Activated CD8-positive, alpha-beta T cell treated with anti-CD3 and anti-CD28 coated beads, Interleukin-2, amount 10 ng/mL, durations not matched to agents 7 days and 5 days (primary cell): ENCODE measurements around the gene ZNF3. TPM values are rescaled to one million over a fixed set of nuclear protein-coding genes. Genes with fewer than 3 reads are reported as not detected.

ENCODE experiments used
- ATAC-seq: fragments of 150-1000 bp; cut with Tn5 transposase; one replicate; pipeline ENCODE4 v1.10.0; 2021; ENCODE audit warnings: moderate library complexity
- CTCF ChIA-PET: fragments of 350-600 bp; sonication (Branson Sonifier 250); formaldehyde crosslinking; loops from one replicate; lab custom pipeline; 2021; ENCODE audit warnings: antibody characterized with exemption; lab: Charles Lee
- POLR2A ChIA-PET: fragments of 350-600 bp; sonication (Branson Sonifier 250); formaldehyde crosslinking; loops from one replicate; lab custom pipeline; 2021; ENCODE audit warnings: antibody characterized with exemption; lab: Charles Lee
- DNase-seq: peaks from one replicate; pipeline ENCODE4 v3.0.0-alpha.2; 2020
- H3K27ac Mint-ChIP-seq: one replicate; pipeline ENCODE4 v1.8.0; 2021; ENCODE audit warnings: mild to moderate bottlenecking, mixed read lengths
- H3K27me3 Mint-ChIP-seq: one replicate; pipeline ENCODE4 v1.8.0; 2021; ENCODE audit warnings: low read depth, mixed read lengths
- H3K36me3 Mint-ChIP-seq: one replicate; pipeline ENCODE4 v1.8.0; 2021; ENCODE audit warnings: low read depth, mixed read lengths
- H3K4me1 Mint-ChIP-seq: one replicate; pipeline ENCODE4 v1.8.0; 2021; ENCODE audit warnings: low read depth, mixed read lengths
- H3K4me3 Mint-ChIP-seq: one replicate; pipeline ENCODE4 v1.8.0; 2021; ENCODE audit warnings: mild to moderate bottlenecking, mixed read lengths
- H3K9me3 Mint-ChIP-seq: one replicate; pipeline ENCODE4 v1.8.0; 2022; ENCODE audit warnings: mixed read lengths; ENCODE audit not compliant: insufficient read depth
- total RNA-seq, 2 experiments: library from RNA; stranded (reverse); gene quantifications; one replicate each; pipeline ENCODE4 v1.2.3, GENCODE V29; 2021

ZNF3 gene
- total RNA-seq, 2 experiments from 2014 or later: 20.9 to 21.8 TPM

- Mint-ChIP-seq H3K4me1 (peaks cover 6% of the 10 kb centered on the region), H3K27me3 (no peaks in the 10 kb centered on the region), H3K9me3 (no peaks in the 10 kb centered on the region), H3K36me3 (peaks cover 52% of the 10 kb centered on the region), H3K4me3 (no peak overlapping the region), H3K27ac (no peak overlapping the region)
- ATAC-seq: no peak
- CTCF ChIA-PET: no interaction called here
- no peak for DNase-seq
- POLR2A ChIA-PET: no interaction called here
Observed at GRCh38 chr7:100107890-100108289, 26.4 kb upstream of the ZNF3 start.

GRCh38 chr7:100107125-100107737 is 25.7 kb upstream of the ZNF3 start:
- H3K36me3 Mint-ChIP-seq: peaks cover 47% of the 10 kb centered on the region
- POLR2A ChIA-PET: no interaction called here
- ATAC-seq: no peak
- no peak overlapping the region for H3K4me3 Mint-ChIP-seq
- no peak overlapping the region for H3K27ac Mint-ChIP-seq
- CTCF ChIA-PET: no interaction called here
- peaks cover 11% of the 10 kb centered on the region for H3K4me1 Mint-ChIP-seq
- no peak for DNase-seq
- no peaks in the 10 kb centered on the region for H3K27me3 Mint-ChIP-seq
- no peaks in the 10 kb centered on the region for H3K9me3 Mint-ChIP-seq

- Mint-ChIP-seq H3K27me3 (no peaks in the 10 kb centered on the region), H3K27ac (no peak overlapping the region), H3K36me3 (peaks cover 46% of the 10 kb centered on the region), H3K4me3 (no peak overlapping the region), H3K9me3 (no peaks in the 10 kb centered on the region), H3K4me1 (peaks cover 9% of the 10 kb centered on the region)
- DNase-seq (no peak), ATAC-seq (no peak)
- POLR2A ChIA-PET: no interaction called here
- CTCF ChIA-PET: no interaction called here
Observed at GRCh38 chr7:100106633-100107032, 25.1 kb upstream of the ZNF3 start.

- ATAC-seq: no peak
- Mint-ChIP-seq H3K36me3 (peaks cover 48% of the 10 kb centered on the region), H3K9me3 (no peaks in the 10 kb centered on the region), H3K4me1 (peaks cover 10% of the 10 kb centered on the region), H3K4me3 (no peak overlapping the region), H3K27me3 (no peaks in the 10 kb centered on the region), H3K27ac (no peak overlapping the region)
- ChIA-PET POLR2A (interaction anchor here (1.6 kb wide), 1 partner anchor 15 kb away, joined by 5 read pairs; no protein-coding TSS in a partner anchor), CTCF (interaction anchor here (1.4 kb wide), 1 partner anchor 15 kb away, joined by 3 read pairs; no protein-coding TSS in a partner anchor)
- DNase-seq: no peak
Observed at GRCh38 chr7:100105534-100105933, 24.0 kb upstream of the ZNF3 start.

- Mint-ChIP-seq H3K9me3 (no peaks in the 10 kb centered on the region), H3K4me1 (peaks cover 30% of the 10 kb centered on the region), H3K27ac (no peak overlapping the region), H3K4me3 (peak overlapping the region; percentile 89), H3K36me3 (peaks cover 54% of the 10 kb centered on the region), H3K27me3 (no peaks in the 10 kb centered on the region)
- ATAC-seq (no peak), DNase-seq (no peak)
- CTCF ChIA-PET: interaction anchor here (1.5 to 3.6 kb wide), 3 partner anchors 10 to 29 kb away, joined by 4 to 24 read pairs (median 16); no protein-coding TSS in a partner anchor
- POLR2A ChIA-PET: interaction anchor here (3.2 to 4.6 kb wide), 2 partner anchors 12 to 18 kb away, joined by 34 to 57 read pairs; partner anchors contain the start of genes CNPY4 and COPS6
Observed at GRCh38 chr7:100102950-100103840, 21.7 kb upstream of the ZNF3 start.

- Mint-ChIP-seq H3K27me3 (no peaks in the 10 kb centered on the region), H3K4me1 (peaks cover 40% of the 10 kb centered on the region), H3K36me3 (peaks cover 55% of the 10 kb centered on the region), H3K27ac (peak within 1 kb of the TSS; percentile 92), H3K4me3 (peak within 1 kb of the TSS; percentile 89), H3K9me3 (no peaks in the 10 kb centered on the region)
- DNase-seq (peak; percentile 99), ATAC-seq (peak; percentile 86)
- ChIA-PET POLR2A (interaction anchor here (0.6 to 4.6 kb wide), 24 partner anchors 10 to 543 kb away, joined by 3 to 57 read pairs (median 4); partner anchors contain the start of genes CNPY4, COPS6, GPC2 and LAMTOR4), CTCF (interaction anchor here (0.8 to 3.6 kb wide), 12 partner anchors 9 to 542 kb away, joined by 3 to 24 read pairs (median 4); partner anchors contain the start of gene MBLAC1)
Observed at GRCh38 chr7:100101016-100101862, 19.7 kb upstream of the ZNF3 start, which contains the start of the genes AP4M1 and MCM7. AP4M1 (plus strand) TSS chr7:100101643; CDS start chr7:100101715, 72 bp downstream. MCM7 (minus strand) TSS chr7:100101397; CDS start chr7:100101294, 103 bp downstream.

- peak; percentile 76 for ATAC-seq
- POLR2A ChIA-PET: interaction anchor here (0.5 to 4.6 kb wide), 19 partner anchors 10 to 629 kb away, joined by 3 to 57 read pairs (median 7); partner anchors contain the start of genes CNPY4, COPS6, GPC2 and LAMTOR4
- H3K27me3 Mint-ChIP-seq: no peaks in the 10 kb centered on the region
- peak overlapping the region; percentile 89 for H3K4me3 Mint-ChIP-seq
- CTCF ChIA-PET: interaction anchor here (0.8 to 3.6 kb wide), 8 partner anchors 11 to 542 kb away, joined by 3 to 24 read pairs (median 5); partner anchors contain the start of genes MBLAC1 and ZSCAN21
- peaks cover 46% of the 10 kb centered on the region for H3K4me1 Mint-ChIP-seq
- no peaks in the 10 kb centered on the region for H3K9me3 Mint-ChIP-seq
- peaks cover 58% of the 10 kb centered on the region for H3K36me3 Mint-ChIP-seq
- peak overlapping the region; percentile 92 for H3K27ac Mint-ChIP-seq
- peak; percentile 90 for DNase-seq
Observed at GRCh38 chr7:100100420-100101015, 19.0 kb upstream of the ZNF3 start.

- CTCF ChIA-PET: no interaction called here
- H3K9me3 Mint-ChIP-seq: no peaks in the 10 kb centered on the region
- DNase-seq (no peak), ATAC-seq (no peak)
- POLR2A ChIA-PET: interaction anchor here (0.7 to 4.6 kb wide), 4 partner anchors 9 to 690 kb away, joined by 3 to 57 read pairs (median 11); partner anchors contain the start of genes BUD31, COPS6 and ZNF3
- H3K27me3 Mint-ChIP-seq: no peaks in the 10 kb centered on the region
- H3K4me1 Mint-ChIP-seq: peaks cover 51% of the 10 kb centered on the region
- H3K4me3 Mint-ChIP-seq: peak overlapping the region; percentile 89
- H3K36me3 Mint-ChIP-seq: peaks cover 67% of the 10 kb centered on the region
- H3K27ac Mint-ChIP-seq: peak overlapping the region; percentile 92
Observed at GRCh38 chr7:100099452-100099851, 17.9 kb upstream of the ZNF3 start.

- H3K36me3 Mint-ChIP-seq: peaks cover 68% of the 10 kb centered on the region
- peaks cover 51% of the 10 kb centered on the region for H3K4me1 Mint-ChIP-seq
- H3K4me3 Mint-ChIP-seq: peak overlapping the region; percentile 89
- DNase-seq: no peak
- no peaks in the 10 kb centered on the region for H3K9me3 Mint-ChIP-seq
- CTCF ChIA-PET: no interaction called here
- no peaks in the 10 kb centered on the region for H3K27me3 Mint-ChIP-seq
- POLR2A ChIA-PET: interaction anchor here (0.7 to 4.6 kb wide), 4 partner anchors 8 to 690 kb away, joined by 3 to 57 read pairs (median 11); partner anchors contain the start of genes BUD31, COPS6 and ZNF3
- no peak for ATAC-seq
- peak overlapping the region; percentile 26 for H3K27ac Mint-ChIP-seq
Observed at GRCh38 chr7:100098913-100099312, 17.4 kb upstream of the ZNF3 start.

- no peak overlapping the region for H3K27ac Mint-ChIP-seq
Observed at GRCh38 chr7:100095704-100096103, 14.2 kb upstream of the ZNF3 start.

More at GRCh38 chr7:100095704-100096103, 14.2 kb upstream of the ZNF3 start:
- ATAC-seq: no peak
- peaks cover 61% of the 10 kb centered on the region for H3K4me1 Mint-ChIP-seq
- no peak overlapping the region for H3K4me3 Mint-ChIP-seq
- H3K27me3 Mint-ChIP-seq: no peaks in the 10 kb centered on the region
- no peak for DNase-seq
- peaks cover 92% of the 10 kb centered on the region for H3K36me3 Mint-ChIP-seq
- ChIA-PET CTCF (no interaction called here), POLR2A (interaction anchor here (0.5 to 1.2 kb wide), 6 partner anchors 11 to 291 kb away, joined by 3 to 4 read pairs (median 3); partner anchors contain the start of genes TRIM4 and ZSCAN21)
- H3K9me3 Mint-ChIP-seq: no peaks in the 10 kb centered on the region
